Right cardiac atrium (tissue), 5 donors: ENCODE data around the gene LAMB4. TPM values are rescaled to one million over a fixed set of nuclear protein-coding genes. Genes with fewer than 3 reads are reported as not detected.

Experiments
- ATAC-seq, 2 donors: fragments of 200-7000 bp; cut with Tn5 transposase; one replicate each; pipeline versions ENCODE4 v1.8.0 to v1.9.1; 2020; ENCODE audit warnings: moderate library complexity in 2 of 2, mild to moderate bottlenecking in 1 of 2
- DNase-seq, 3 donors: peaks; one replicate each; pipeline ENCODE4 v3.0.0-alpha.2; 2020
- H3K27ac ChIP-seq: one replicate; pipeline ENCODE4 v1.5.1; 2013; ENCODE audit warnings: mild to moderate bottlenecking, low read length, control low read depth, moderate library complexity
- H3K27me3 ChIP-seq: one replicate; pipeline ENCODE4 v1.6.1; 2013; ENCODE audit not compliant: control insufficient read depth, insufficient read depth
- H3K4me1 ChIP-seq: one replicate; pipeline ENCODE4 v1.6.1; 2013; ENCODE audit warnings: low read length; ENCODE audit not compliant: control insufficient read depth, insufficient read depth
- H3K4me3 ChIP-seq: one replicate; pipeline ENCODE4 v1.5.1; 2013; ENCODE audit warnings: low read length, control low read depth
- H3K9me3 ChIP-seq: one replicate; pipeline ENCODE4 v1.6.1; 2013; ENCODE audit warnings: low read length; ENCODE audit not compliant: control insufficient read depth
- WGBS: extraction: QIAGEN DNeasy Blood & Tissue Kit; methylation state at CpG from one replicate; pipeline ENCODE4 v1.1.7; 2013; 5-methylcytosine and 5-hydroxymethylcytosine counted together
- intact Hi-C, 4 donors: fragments of 100-400 bp; cut with DNase I; formaldehyde crosslinking; loops; one replicate each; pipeline versions ENCODE4 v1.11.0 to v1.14.0; 2022 to 2023
- polyA plus RNA-seq: library from polyadenylated mRNA; stranded (reverse); fragments of 200-250 nt; gene quantifications from one replicate; pipeline ENCODE4 v1.2.3, GENCODE V29; 2013
- total RNA-seq, 4 donors: library from RNA; stranded (reverse); fragmentation: NEBNext Ultra II Directional; extraction: Animal tissue kit (Norgen Biotek cat#: 25700); gene quantifications; one replicate each; pipeline ENCODE4 v1.2.1, GENCODE V29; 2021
- donor health status: healthy with polysubstance abuse.
- donor health status: DM: no; HTN: yes; CAD: no.
- donor health status: DM: no; HTN: no; CAD: no.
- donor health status: DM: no; HTN: yes; CAD: no; lungs with severe emphysema.
- donor health status: DM: yes; HTN: yes; CAD: no.

Gene LAMB4
- total and polyA plus RNA-seq, 5 donors, result 0.17 to 0.20 TPM; not detected in 3

GRCh38 chr7:108012499-108013430 is 117.4 kb downstream of the LAMB4 start:
- H3K27ac ChIP-seq, result no peak overlapping the region
- 87% methylated on average over 8 of the region's 8 CpGs for WGBS

GRCh38 chr7:108010377-108010776 is 119.8 kb downstream of the LAMB4 start:
- 73% methylated on average over 1 of the region's 1 CpG for WGBS
- ATAC-seq, result no peak
- H3K9me3 ChIP-seq, result no peaks in the 10 kb centered on the region
- DNase-seq, result no peak
- no peaks in the 10 kb centered on the region for H3K27me3 ChIP-seq
- no peak overlapping the region for H3K4me3 ChIP-seq
- H3K27ac ChIP-seq, result no peak overlapping the region
- intact Hi-C loops, result no loop called here
- H3K4me1 ChIP-seq, result no peaks in the 10 kb centered on the region

More at GRCh38 chr7:108012499-108013430, 117.4 kb downstream of the LAMB4 start:
- H3K9me3 ChIP-seq, result no peaks in the 10 kb centered on the region
- H3K27me3 ChIP-seq, result no peaks in the 10 kb centered on the region
- ATAC-seq, result no peak
- no peak for DNase-seq
- H3K4me3 ChIP-seq, result no peak overlapping the region
- H3K4me1 ChIP-seq, result no peaks in the 10 kb centered on the region
- intact Hi-C loops, result no loop called here

GRCh38 chr7:108009873-108010272 is 120.3 kb downstream of the LAMB4 start:
- H3K27me3 ChIP-seq, result no peaks in the 10 kb centered on the region
- WGBS, result 91% methylated on average over 4 of the region's 4 CpGs
- H3K9me3 ChIP-seq, result no peaks in the 10 kb centered on the region
- H3K4me1 ChIP-seq, result no peaks in the 10 kb centered on the region
- no peak overlapping the region for H3K4me3 ChIP-seq
- ATAC-seq (no peak), DNase-seq (no peak)
- no peak overlapping the region for H3K27ac ChIP-seq
- intact Hi-C loops, result loop anchor here in 1 of 4 donors (10.0 kb wide), 1 partner anchor 75 kb away; no protein-coding TSS in a partner anchor

- no peaks in the 10 kb centered on the region for H3K9me3 ChIP-seq
- ATAC-seq (no peak), DNase-seq (no peak)
- no peak overlapping the region for H3K4me3 ChIP-seq
- no peak overlapping the region for H3K27ac ChIP-seq
- H3K4me1 ChIP-seq, result no peaks in the 10 kb centered on the region
- intact Hi-C loops, result loop anchor here in 1 of 4 donors (10.0 kb wide), 1 partner anchor 74 kb away; no protein-coding TSS in a partner anchor
- no peaks in the 10 kb centered on the region for H3K27me3 ChIP-seq
These were observed 121.3 kb downstream of the LAMB4 start for GRCh38 chr7:108008827-108009226.

- H3K27me3 ChIP-seq, result no peaks in the 10 kb centered on the region
- H3K9me3 ChIP-seq, result no peaks in the 10 kb centered on the region
- intact Hi-C loops, result loop anchor here in 1 of 4 donors (10.0 kb wide), 1 partner anchor 73 kb away; no protein-coding TSS in a partner anchor
- no peak for DNase-seq
- 91% methylated on average over 4 of the region's 4 CpGs for WGBS
- no peak overlapping the region for H3K27ac ChIP-seq
- no peak overlapping the region for H3K4me3 ChIP-seq
- ATAC-seq, result no peak
- no peaks in the 10 kb centered on the region for H3K4me1 ChIP-seq
These were observed 121.9 kb downstream of the LAMB4 start for GRCh38 chr7:108008240-108008639.

- DNase-seq, result no peak
- no peak overlapping the region for H3K4me3 ChIP-seq
- no peaks in the 10 kb centered on the region for H3K9me3 ChIP-seq
- H3K4me1 ChIP-seq, result no peaks in the 10 kb centered on the region
- no peak overlapping the region for H3K27ac ChIP-seq
- no peak for ATAC-seq
- WGBS, result 50% methylated on average over 3 of the region's 3 CpGs
- no peaks in the 10 kb centered on the region for H3K27me3 ChIP-seq
- intact Hi-C loops, result loop anchor here in 1 of 4 donors (10.0 kb wide), 1 partner anchor 73 kb away; no protein-coding TSS in a partner anchor
These were observed 122.4 kb downstream of the LAMB4 start for GRCh38 chr7:108007762-108008161.

- intact Hi-C loops, result loop anchor here in 1 of 4 donors (10.0 kb wide), 1 partner anchor 72 kb away; no protein-coding TSS in a partner anchor
These were observed 122.9 kb downstream of the LAMB4 start for GRCh38 chr7:108007261-108007660.

GRCh38 chr7:108004220-108005142 is 125.7 kb downstream of the LAMB4 start:
- ATAC-seq (no peak), DNase-seq (no peak)
- 50% methylated on average over 13 of the region's 13 CpGs for WGBS
- Histone ChIP-seq H3K4me1 (peaks cover 2% of the 10 kb centered on the region), H3K27me3 (no peaks in the 10 kb centered on the region), H3K9me3 (no peaks in the 10 kb centered on the region), H3K4me3 (no peak overlapping the region), H3K27ac (no peak overlapping the region)
- intact Hi-C loops, result loop anchor here in 1 of 4 donors (10.0 kb wide), 1 partner anchor 70 kb away; no protein-coding TSS in a partner anchor

More at GRCh38 chr7:108007261-108007660, 122.9 kb downstream of the LAMB4 start:
- DNase-seq (no peak), ATAC-seq (no peak)
- Histone ChIP-seq H3K27me3 (no peaks in the 10 kb centered on the region), H3K9me3 (no peaks in the 10 kb centered on the region), H3K4me3 (no peak overlapping the region), H3K27ac (no peak overlapping the region), H3K4me1 (no peaks in the 10 kb centered on the region)
- WGBS, result 75% methylated on average over 3 of the region's 3 CpGs

GRCh38 chr7:108003599-108003935 is 126.6 kb downstream of the LAMB4 start:
- no peak for ATAC-seq
- Histone ChIP-seq H3K4me3 (peak overlapping the region; percentile 90), H3K9me3 (no peaks in the 10 kb centered on the region), H3K27ac (no peak overlapping the region), H3K27me3 (no peaks in the 10 kb centered on the region), H3K4me1 (peaks cover 2% of the 10 kb centered on the region)
- intact Hi-C loops, result loop anchor here in 1 of 4 donors (10.0 kb wide), 1 partner anchor 69 kb away; no protein-coding TSS in a partner anchor
- DNase-seq, result no peak
- WGBS, result 41% methylated on average over 15 of the region's 15 CpGs

- Histone ChIP-seq H3K9me3 (no peaks in the 10 kb centered on the region), H3K27me3 (no peaks in the 10 kb centered on the region), H3K4me1 (peaks cover 2% of the 10 kb centered on the region), H3K27ac (peak within 1 kb of the TSS; percentile 33), H3K4me3 (peak within 1 kb of the TSS; percentile 90)
- ATAC-seq, result peak; percentile 84 to 86
- intact Hi-C loops, result loop anchor here in 1 of 4 donors (10.0 kb wide), 1 partner anchor 68 kb away; no protein-coding TSS in a partner anchor
- WGBS, result under 1% methylated on average over 75 of the region's 75 CpGs
- DNase-seq, result peak; percentile 87 to 93 (median 88)
These were observed 127.2 kb downstream of the LAMB4 start, which contains the start of gene LAMB1 for GRCh38 chr7:108002726-108003598. Gene LAMB1 (minus strand): TSS chr7:108003161. CDS start chr7:108002885, 276 bp downstream.
